HEK293T (cell line): ENCODE results near the gene ZBTB20.

ENCODE experiments used
- CTCF ChIA-PET: fragments of 350-600 bp; formaldehyde crosslinking; extraction: SDS; loops from one replicate; lab custom pipeline; 2021; ENCODE audit warnings: antibody characterized with exemption, inconsistent platforms; lab: Yijun Ruan, JAX
- POLR2A ChIA-PET: fragments of 350-600 bp; formaldehyde crosslinking; extraction: SDS; loops from one replicate; lab custom pipeline; 2020; ENCODE audit warnings: antibody characterized with exemption, inconsistent platforms; lab: Yijun Ruan, JAX
- DNase-seq: peaks from one replicate; pipeline ENCODE4 v3.0.0; 2012; ENCODE audit warnings: mixed read lengths; ENCODE audit errors: extremely low spot score
- ARNT ChIP-seq: fragments of 450-650 bp; IDR thresholded peaks from 2 replicates; pipeline ENCODE4 v1.6.1; 2017; ENCODE audit warnings: mild to moderate bottlenecking
- BHLHE40 ChIP-seq: fragments of 450-650 bp; IDR thresholded peaks from 2 replicates; pipeline ENCODE4 v1.6.1; 2016; ENCODE audit warnings: mild to moderate bottlenecking, moderate library complexity, borderline replicate concordance
- CTBP1 ChIP-seq: fragments of 450-650 bp; IDR thresholded peaks from 2 replicates; pipeline ENCODE4 v1.6.1; 2016; ENCODE audit warnings: borderline replicate concordance
- ELF4 ChIP-seq: fragments of 450-650 bp; IDR thresholded peaks from 2 replicates; pipeline ENCODE4 v1.6.1; 2017; ENCODE audit warnings: antibody characterized with exemption
- FOXA1 ChIP-seq: fragments of 450-650 bp; IDR thresholded peaks from 2 replicates; pipeline ENCODE4 v1.6.1; 2016; ENCODE audit warnings: mild to moderate bottlenecking
- FOXK2 ChIP-seq: fragments of 450-650 bp; IDR thresholded peaks from 2 replicates; pipeline ENCODE4 v1.6.1; 2016; ENCODE audit warnings: mild to moderate bottlenecking
- FOXM1 ChIP-seq: fragments of 450-650 bp; IDR thresholded peaks from 2 replicates; pipeline ENCODE4 v1.6.1; 2017; ENCODE audit warnings: mild to moderate bottlenecking, borderline replicate concordance
- HDGF ChIP-seq: fragments of 450-650 bp; IDR thresholded peaks from 2 replicates; pipeline ENCODE4 v1.6.1; 2017; ENCODE audit warnings: antibody characterized with exemption, borderline replicate concordance
- L3MBTL2 ChIP-seq: fragments of 450-650 bp; conservative IDR thresholded peaks from 2 replicates; pipeline ENCODE4 v1.6.1; 2016; ENCODE audit warnings: mild to moderate bottlenecking
- LEF1 ChIP-seq: fragments of 450-650 bp; IDR thresholded peaks from 2 replicates; pipeline ENCODE4 v1.6.1; 2017; ENCODE audit warnings: mild to moderate bottlenecking, borderline replicate concordance
- NFRKB ChIP-seq: fragments of 450-650 bp; IDR thresholded peaks from 2 replicates; pipeline ENCODE4 v1.6.1; 2016; ENCODE audit warnings: mild to moderate bottlenecking, moderate library complexity
- PKNOX1 ChIP-seq: fragments of 450-650 bp; IDR thresholded peaks from 2 replicates; pipeline ENCODE4 v1.6.1; 2016
- SP1 ChIP-seq: fragments of 450-650 bp; IDR thresholded peaks from 2 replicates; pipeline ENCODE4 v1.6.1; 2017
- SUZ12 ChIP-seq: fragments of 450-650 bp; IDR thresholded peaks from 2 replicates; pipeline ENCODE4 v1.6.1; 2016; ENCODE audit warnings: mild to moderate bottlenecking
- TARDBP ChIP-seq: fragments of 450-650 bp; IDR thresholded peaks from 2 replicates; pipeline ENCODE4 v1.6.1; 2016
- ZNF384 ChIP-seq: fragments of 450-650 bp; IDR thresholded peaks from 2 replicates; pipeline ENCODE4 v1.6.1; 2016

Gene ZBTB20

GRCh38 chr3:114716916-114717315 lies 430.2 kb downstream of the ZBTB20 start:
- no peak for DNase-seq
- ChIA-PET CTCF (no interaction called here), POLR2A (no interaction called here)
- TF ChIP-seq BHLHE40 (no peak), ELF4 (no peak), L3MBTL2 (no peak), LEF1 (no peak), ZNF384 (no peak), FOXK2 (no peak), NFRKB (no peak), PKNOX1 (no peak), ARNT (no peak), CTBP1 (no peak), FOXA1 (no peak), TARDBP (no peak), FOXM1 (no peak), HDGF (no peak)

GRCh38 chr3:114716126-114716525 lies 431.0 kb downstream of the ZBTB20 start:
- no peak for TF ChIP-seq FOXA1
- TF ChIP-seq LEF1 = no peak
- no peak for TF ChIP-seq ARNT
- no peak for TF ChIP-seq SUZ12
- no peak for TF ChIP-seq FOXK2
- TF ChIP-seq HDGF = no peak
- no peak for TF ChIP-seq ZNF384
- TF ChIP-seq CTBP1 = no peak
- no peak for TF ChIP-seq NFRKB
- no peak for TF ChIP-seq BHLHE40
- ChIA-PET POLR2A (no interaction called here), CTCF (no interaction called here)
- no peak for DNase-seq

- CTCF ChIA-PET = no interaction called here
- TF ChIP-seq ZNF384 = no peak
- TF ChIP-seq FOXA1 = no peak
- TF ChIP-seq FOXM1 = no peak
- TF ChIP-seq LEF1 = no peak
- TF ChIP-seq CTBP1 = no peak
- no peak for TF ChIP-seq ARNT
- no peak for TF ChIP-seq ELF4
- TF ChIP-seq BHLHE40 = no peak
- DNase-seq = no peak
- POLR2A ChIA-PET = no interaction called here
These were observed 432.1 kb downstream of the ZBTB20 start for GRCh38 chr3:114714957-114715460.

GRCh38 chr3:114714237-114714636 lies 432.9 kb downstream of the ZBTB20 start:
- CTCF ChIA-PET = no interaction called here
- POLR2A ChIA-PET = no interaction called here
- TF ChIP-seq FOXA1 (no peak), CTBP1 (no peak), HDGF (no peak), BHLHE40 (no peak), NFRKB (no peak), ARNT (no peak), L3MBTL2 (no peak), ELF4 (no peak), SP1 (no peak), PKNOX1 (no peak), SUZ12 (no peak), FOXM1 (no peak), TARDBP (no peak), FOXK2 (no peak), ZNF384 (no peak)
- no peak for DNase-seq

GRCh38 chr3:114712728-114713492 lies 434.2 kb downstream of the ZBTB20 start:
- ChIA-PET CTCF (no interaction called here), POLR2A (no interaction called here)
- no peak for DNase-seq
- TF ChIP-seq SP1 (no peak), FOXA1 (no peak), FOXM1 (no peak), PKNOX1 (no peak), ARNT (no peak), L3MBTL2 (no peak), CTBP1 (no peak), NFRKB (no peak), HDGF (no peak), TARDBP (no peak), ELF4 (no peak), ZNF384 (no peak), LEF1 (no peak), FOXK2 (no peak), SUZ12 (no peak), BHLHE40 (no peak)

GRCh38 chr3:114711321-114711886 lies 435.7 kb downstream of the ZBTB20 start:
- POLR2A ChIA-PET = no interaction called here
- CTCF ChIA-PET = interaction anchor here (0.6 kb wide), 1 partner anchor 55 kb away, joined by 3 read pairs; no protein-coding TSS in a partner anchor
- DNase-seq = no peak
- TF ChIP-seq SP1 (no peak), HDGF (no peak), CTBP1 (no peak), FOXA1 (no peak), L3MBTL2 (no peak), PKNOX1 (no peak), ELF4 (no peak), FOXK2 (no peak), SUZ12 (no peak), LEF1 (no peak), TARDBP (no peak), NFRKB (no peak), BHLHE40 (no peak), ARNT (no peak)
